PC-3 (cell line): ENCODE measurements around the gene SCD.

ENCODE experiments used
- EZH2 ChIP-seq: fragments of 300-600 bp; sonication (generic); IDR thresholded peaks from one replicate; pipeline ENCODE4 v1.6.1; 2017; ENCODE audit warnings: antibody characterized with exemption, mild to moderate bottlenecking, low read length; ENCODE audit not compliant: unreplicated experiment
- EZH2phosphoT487 ChIP-seq: fragments of 300-600 bp; sonication (generic); IDR thresholded peaks from 2 replicates; pipeline ENCODE4 v1.6.1; 2018; ENCODE audit warnings: mild to moderate bottlenecking, antibody characterized with exemption, low read length, borderline replicate concordance
- TF ChIP-seq, protein P1 (sequence below): fragments of 300-600 bp; sonication (generic); conservative IDR thresholded peaks from 2 replicates; pipeline ENCODE4 v1.5.1; 2017; ENCODE audit warnings: antibody characterized with exemption, low read depth, mild to moderate bottlenecking, low read length

DNA sequence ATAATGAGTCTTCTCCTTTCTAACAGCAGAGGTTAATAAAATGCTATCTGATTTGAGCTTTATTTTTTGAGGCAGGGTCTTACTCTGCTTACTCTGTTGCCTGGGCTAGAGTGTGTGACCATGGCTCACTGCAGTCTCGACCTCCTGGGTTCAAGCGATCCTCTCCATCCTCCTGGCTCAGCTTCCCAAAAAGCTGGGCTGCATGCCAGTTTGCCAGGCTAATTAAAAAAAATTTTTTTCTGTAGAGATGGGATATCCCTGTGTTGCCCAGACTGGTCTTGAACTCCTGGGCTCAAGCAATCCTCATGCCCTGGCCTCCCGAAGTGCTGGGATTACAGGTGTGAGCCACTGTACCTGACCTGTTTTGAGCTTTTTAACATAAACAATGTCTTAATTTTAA, 56.7 kb downstream of the SCD start:
- TF ChIP-seq, protein P1, sequence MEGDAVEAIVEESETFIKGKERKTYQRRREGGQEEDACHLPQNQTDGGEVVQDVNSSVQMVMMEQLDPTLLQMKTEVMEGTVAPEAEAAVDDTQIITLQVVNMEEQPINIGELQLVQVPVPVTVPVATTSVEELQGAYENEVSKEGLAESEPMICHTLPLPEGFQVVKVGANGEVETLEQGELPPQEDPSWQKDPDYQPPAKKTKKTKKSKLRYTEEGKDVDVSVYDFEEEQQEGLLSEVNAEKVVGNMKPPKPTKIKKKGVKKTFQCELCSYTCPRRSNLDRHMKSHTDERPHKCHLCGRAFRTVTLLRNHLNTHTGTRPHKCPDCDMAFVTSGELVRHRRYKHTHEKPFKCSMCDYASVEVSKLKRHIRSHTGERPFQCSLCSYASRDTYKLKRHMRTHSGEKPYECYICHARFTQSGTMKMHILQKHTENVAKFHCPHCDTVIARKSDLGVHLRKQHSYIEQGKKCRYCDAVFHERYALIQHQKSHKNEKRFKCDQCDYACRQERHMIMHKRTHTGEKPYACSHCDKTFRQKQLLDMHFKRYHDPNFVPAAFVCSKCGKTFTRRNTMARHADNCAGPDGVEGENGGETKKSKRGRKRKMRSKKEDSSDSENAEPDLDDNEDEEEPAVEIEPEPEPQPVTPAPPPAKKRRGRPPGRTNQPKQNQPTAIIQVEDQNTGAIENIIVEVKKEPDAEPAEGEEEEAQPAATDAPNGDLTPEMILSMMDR, result no peak
- TF ChIP-seq EZH2, result no peak
- TF ChIP-seq EZH2phosphoT487, result no peak
